C4-2B (cell line): ENCODE data around the gene TOLLIP.

Experiments
- ZFX ChIP-seq: fragments of 450-650 bp; IDR thresholded peaks from 2 replicates; pipeline ENCODE4 v1.6.1; 2017
- TF ChIP-seq, protein P1 (sequence below): fragments of 450-650 bp; conservative IDR thresholded peaks from 2 replicates; pipeline ENCODE4 v1.5.1; 2017; ENCODE audit warnings: mild to moderate bottlenecking

DNA sequence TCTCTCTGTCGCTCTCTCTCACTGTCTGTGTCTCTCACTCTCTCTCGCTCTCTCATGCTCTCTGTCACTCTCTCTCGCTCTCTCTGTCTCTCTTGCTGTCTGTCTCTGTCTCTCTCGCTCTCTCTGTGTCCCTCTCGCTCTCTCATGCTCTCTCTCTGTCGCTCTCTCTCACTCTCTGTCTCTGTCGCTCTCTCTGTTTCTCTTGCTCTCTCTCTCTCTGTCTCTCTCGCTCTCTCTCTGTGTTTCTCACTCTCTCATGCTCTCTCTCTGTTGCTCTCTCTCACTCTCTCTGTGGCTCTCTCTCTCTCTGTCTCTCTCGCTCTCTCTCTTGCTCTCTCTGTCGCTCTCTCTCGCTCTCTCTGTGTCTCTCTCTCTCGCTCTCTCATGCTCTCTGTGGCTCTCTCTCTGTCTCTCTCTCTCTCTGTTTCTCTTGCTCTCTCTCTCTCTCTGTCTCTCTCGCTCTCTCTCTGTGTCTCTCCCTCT is 47.1 kb upstream of the TOLLIP start:
- TF ChIP-seq, protein P1, sequence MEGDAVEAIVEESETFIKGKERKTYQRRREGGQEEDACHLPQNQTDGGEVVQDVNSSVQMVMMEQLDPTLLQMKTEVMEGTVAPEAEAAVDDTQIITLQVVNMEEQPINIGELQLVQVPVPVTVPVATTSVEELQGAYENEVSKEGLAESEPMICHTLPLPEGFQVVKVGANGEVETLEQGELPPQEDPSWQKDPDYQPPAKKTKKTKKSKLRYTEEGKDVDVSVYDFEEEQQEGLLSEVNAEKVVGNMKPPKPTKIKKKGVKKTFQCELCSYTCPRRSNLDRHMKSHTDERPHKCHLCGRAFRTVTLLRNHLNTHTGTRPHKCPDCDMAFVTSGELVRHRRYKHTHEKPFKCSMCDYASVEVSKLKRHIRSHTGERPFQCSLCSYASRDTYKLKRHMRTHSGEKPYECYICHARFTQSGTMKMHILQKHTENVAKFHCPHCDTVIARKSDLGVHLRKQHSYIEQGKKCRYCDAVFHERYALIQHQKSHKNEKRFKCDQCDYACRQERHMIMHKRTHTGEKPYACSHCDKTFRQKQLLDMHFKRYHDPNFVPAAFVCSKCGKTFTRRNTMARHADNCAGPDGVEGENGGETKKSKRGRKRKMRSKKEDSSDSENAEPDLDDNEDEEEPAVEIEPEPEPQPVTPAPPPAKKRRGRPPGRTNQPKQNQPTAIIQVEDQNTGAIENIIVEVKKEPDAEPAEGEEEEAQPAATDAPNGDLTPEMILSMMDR: no peak
- TF ChIP-seq ZFX: no peak
